HCT116 (cell line): ENCODE measurements around the gene ITPR1. TPM values are rescaled to one million over a fixed set of nuclear protein-coding genes. Genes with fewer than 3 reads are reported as not detected.

Source experiments
- ATAC-seq: fragments of 200-7000 bp; cut with Tn5 transposase; 2 replicates; pipeline ENCODE4 v1.9.1; 2020; ENCODE audit warnings: mild to moderate bottlenecking, moderate library complexity
- BruUV-seq: library from RNA; stranded (reverse); fragments of 400-500 nt; replicated peaks from 2 replicates; lab custom pipeline; 2021; lab: Mats Ljungman, UMichigan
- CTCF ChIA-PET: fragments of 300-600 bp; sonication (Branson Sonifier 250); formaldehyde crosslinking; loops from one replicate; lab custom pipeline; 2021; ENCODE audit warnings: antibody characterized with exemption; lab: Charles Lee
- POLR2A ChIA-PET: fragments of 300-600, 350-600 bp; sonication (Branson Sonifier 250); formaldehyde crosslinking; loops from one replicate; lab custom pipeline; 2021; ENCODE audit warnings: antibody characterized with exemption; lab: Charles Lee
- RAD21 ChIA-PET, 2 experiments: fragments of 300-600 bp; sonication (Branson Sonifier 250); formaldehyde crosslinking; loops; one replicate each; lab custom pipeline; 2023; ENCODE audit warnings: low total read pairs in 2 of 2; ENCODE audit not compliant: uncharacterized antibody in 2 of 2, unreplicated experiment in 2 of 2, low non-redundant PET in 1 of 2; lab: Charles Lee
- DNase-seq: peaks from one replicate; pipeline ENCODE4 v3.0.0-alpha.2; 2010; ENCODE audit warnings: low read depth, low spot score
- H2AFZ ChIP-seq: fragments of 200-600 bp; shearing (Covaris generic), sonication (generic); 2 replicates; pipeline ENCODE4 v1.6.1; 2017; ENCODE audit warnings: low read depth, mixed run types, mixed read lengths, antibody characterized with exemption, low read length; ENCODE audit not compliant: poor library complexity, severe bottlenecking
- H3K27ac ChIP-seq: 2 replicates; pipeline ENCODE4 v1.5.1; 2012; ENCODE audit warnings: low read depth, low read length
- H3K27me3 ChIP-seq: fragments of 200-600 bp; sonication (generic); 2 replicates; pipeline ENCODE4 v1.6.1; 2016; ENCODE audit warnings: mixed run types, low read length, mixed read lengths; ENCODE audit not compliant: insufficient read depth
- H3K36me3 ChIP-seq, 2 experiments: fragments of 200-500 bp in 1 of 2; fragments of 200-600 bp in 1 of 2; sonication (Bioruptor generic) in 1 of 2; sonication (generic) in 1 of 2; 2 replicates each; pipeline versions ENCODE4 v1.5.1 to v1.6.1; 2014 to 2016; ENCODE audit warnings: low read length in 2 of 2, inconsistent platforms in 1 of 2, mixed read lengths in 1 of 2, mixed run types in 1 of 2; ENCODE audit not compliant: insufficient read depth in 2 of 2, control insufficient read depth in 1 of 2
- H3K4me1 ChIP-seq, 2 experiments: fragments of 200-600 bp in 1 of 2; sonication (generic) in 1 of 2; 2 replicates each; pipeline versions ENCODE4 v1.5.1 to v1.6.1; 2012 to 2017; ENCODE audit warnings: low read length in 2 of 2, inconsistent platforms in 1 of 2, mild to moderate bottlenecking in 1 of 2, mixed read lengths in 1 of 2, mixed run types in 1 of 2, moderate library complexity in 1 of 2; ENCODE audit not compliant: insufficient read depth in 2 of 2, control insufficient read depth in 1 of 2
- H3K4me2 ChIP-seq: fragments of 200-600 bp; sonication (generic); 2 replicates; pipeline ENCODE4 v1.6.1; 2017; ENCODE audit warnings: mixed run types, low read length, mixed read lengths
- H3K4me3 ChIP-seq, 2 experiments: fragments of 200-600 bp in 1 of 2; sonication (generic) in 1 of 2; replicated peaks in 1 of 2; 2 replicates each; pipeline ENCODE4 v1.5.1; 2011 to 2016; ENCODE audit warnings: low read length in 2 of 2, control low read depth in 1 of 2, low read depth in 1 of 2, mild to moderate bottlenecking in 1 of 2, mixed read lengths in 1 of 2, mixed run types in 1 of 2
- H3K79me2 ChIP-seq: fragments of 200-600 bp; sonication (generic); 2 replicates; pipeline ENCODE4 v1.6.1; 2017; ENCODE audit warnings: mild to moderate bottlenecking, mixed run types, low read length, moderate library complexity, mixed read lengths; ENCODE audit not compliant: insufficient read depth
- H3K9ac ChIP-seq: fragments of 200-600 bp; sonication (generic); 2 replicates; pipeline ENCODE4 v1.6.1; 2016; ENCODE audit warnings: low read length, mixed read lengths
- H3K9me2 ChIP-seq: fragments of 200-600 bp; sonication (generic), shearing (Covaris generic); 2 replicates; pipeline ENCODE4 v1.6.1; 2017; ENCODE audit warnings: mixed run types, mild to moderate bottlenecking, moderate library complexity; ENCODE audit not compliant: insufficient read depth
- H3K9me3 ChIP-seq, 2 experiments: fragments of 200-500 bp in 1 of 2; fragments of 200-600 bp in 1 of 2; sonication (Bioruptor generic) in 1 of 2; sonication (generic) in 1 of 2; 2 replicates each; pipeline ENCODE4 v1.6.1; 2014 to 2017; ENCODE audit warnings: low read length in 2 of 2, mixed read lengths in 2 of 2, inconsistent platforms in 1 of 2, low read depth in 1 of 2, mild to moderate bottlenecking in 1 of 2, mixed run types in 1 of 2, moderate library complexity in 1 of 2; ENCODE audit not compliant: control insufficient read depth in 1 of 2, insufficient read depth in 1 of 2
- H4K20me1 ChIP-seq: fragments of 200-600 bp; sonication (generic), shearing (Covaris generic); 2 replicates; pipeline ENCODE4 v1.6.1; 2017; ENCODE audit warnings: mixed run types, mild to moderate bottlenecking, moderate library complexity; ENCODE audit not compliant: insufficient read depth
- CBX3 ChIP-seq: IDR thresholded peaks from 2 replicates; pipeline ENCODE4 v1.6.1; 2012; ENCODE audit warnings: low read depth
- CEBPB ChIP-seq: IDR thresholded peaks from 2 replicates; pipeline ENCODE4 v1.6.1; 2012; ENCODE audit warnings: low read depth
- EGR1 ChIP-seq: IDR thresholded peaks from 2 replicates; pipeline ENCODE4 v1.6.1; 2012; ENCODE audit warnings: low read depth
- ELF1 ChIP-seq: IDR thresholded peaks from 2 replicates; pipeline ENCODE4 v1.6.1; 2012; ENCODE audit warnings: low read depth, borderline replicate concordance
- EZH2 ChIP-seq: fragments of 200-600 bp; sonication (generic); IDR thresholded peaks from 2 replicates; pipeline ENCODE4 v1.6.1; 2017; ENCODE audit warnings: antibody characterized with exemption, mixed run types
- EZH2phosphoT487 ChIP-seq: fragments of 200-600 bp; IDR thresholded peaks from 2 replicates; pipeline ENCODE4 v1.6.1; 2018; ENCODE audit warnings: antibody characterized with exemption, borderline replicate concordance
- FOSL1 ChIP-seq: IDR thresholded peaks from 2 replicates; pipeline ENCODE4 v1.6.1; 2012; ENCODE audit warnings: low read depth
- JUND ChIP-seq: IDR thresholded peaks from 2 replicates; pipeline ENCODE4 v1.6.1; 2012
- POLR2A ChIP-seq: IDR thresholded peaks from 2 replicates; pipeline ENCODE4 v1.7.0; 2011; ENCODE audit warnings: borderline replicate concordance; ENCODE audit not compliant: insufficient read depth, insufficient read length; ENCODE audit errors: extremely low read depth
- POLR2AphosphoS5 ChIP-seq: IDR thresholded peaks from 2 replicates; pipeline ENCODE4 v1.6.1; 2011; ENCODE audit warnings: mild to moderate bottlenecking, low read depth, low read length, moderate library complexity
- RAD21 ChIP-seq: IDR thresholded peaks from 2 replicates; pipeline ENCODE4 v1.6.1; 2012; ENCODE audit warnings: low read depth, mild to moderate bottlenecking
- SP1 ChIP-seq: IDR thresholded peaks from 2 replicates; pipeline ENCODE4 v1.6.1; 2012; ENCODE audit warnings: low read depth
- SRF ChIP-seq: IDR thresholded peaks from 2 replicates; pipeline ENCODE4 v1.6.1; 2012; ENCODE audit warnings: low read depth
- TCF7L2 ChIP-seq: IDR thresholded peaks from 2 replicates; pipeline ENCODE4 v1.7.0; 2011; ENCODE audit warnings: borderline replicate concordance, inconsistent platforms; ENCODE audit not compliant: insufficient read depth, insufficient read length; ENCODE audit errors: extremely low read depth
- YY1 ChIP-seq: IDR thresholded peaks from 2 replicates; pipeline ENCODE4 v1.6.1; 2011; ENCODE audit warnings: low read length, low read depth, moderate library complexity, mild to moderate bottlenecking; ENCODE audit not compliant: insufficient replicate concordance; ENCODE audit errors: extremely low read depth
- ZNF274 ChIP-seq: fragments of 200-500 bp; sonication (Bioruptor generic); IDR thresholded peaks from 2 replicates; pipeline ENCODE4 v1.6.1; 2014; ENCODE audit warnings: mild to moderate bottlenecking, low read depth, low read length, inconsistent platforms
- intact Hi-C: fragments of 100-400 bp; cut with micrococcal nuclease; formaldehyde crosslinking; loops from 2 replicates; pipeline ENCODE4 v1.10.0; 2022
- total RNA-seq: library from RNA; stranded (reverse); gene quantifications from one replicate; pipeline ENCODE4 v1.2.1, GENCODE V29; 2021; ENCODE audit not compliant: unreplicated experiment
- TF ChIP-seq, protein P1 (sequence below): IDR thresholded peaks from 2 replicates; pipeline ENCODE4 v1.6.1; 2012; ENCODE audit warnings: low read depth
- TF ChIP-seq, protein P2 (sequence below): IDR thresholded peaks from 2 replicates; pipeline ENCODE4 v1.6.1; 2011; ENCODE audit warnings: mild to moderate bottlenecking, low read length, moderate library complexity; ENCODE audit not compliant: insufficient replicate concordance; ENCODE audit errors: extremely low read depth

Gene ITPR1
- total RNA-seq, 1 experiment from 2014 or later, result 9.2 TPM

DNA sequence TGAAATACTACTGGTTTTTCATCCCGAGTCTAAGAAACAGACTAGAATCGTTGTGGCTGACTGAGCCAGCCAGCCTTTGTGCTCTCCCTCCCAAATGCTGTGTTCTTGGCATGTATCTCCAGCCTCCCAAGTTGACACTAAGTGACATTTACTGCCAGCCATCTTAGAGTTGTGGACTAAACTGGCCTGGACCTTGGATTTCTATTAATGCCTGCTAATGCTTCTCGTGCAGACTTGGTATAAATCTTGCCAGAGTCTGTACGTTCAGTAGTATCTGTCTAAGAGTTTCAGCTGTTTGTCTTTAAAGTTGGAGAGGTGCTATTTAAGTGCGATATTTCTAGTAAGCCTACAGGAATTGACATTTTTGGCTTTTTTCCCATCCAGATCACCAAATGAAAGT, 319.4 kb downstream of the ITPR1 start:
- Histone ChIP-seq H3K36me3 (no peaks in the 10 kb centered on the region), H2AFZ (no peak overlapping the region), H4K20me1 (no peaks in the 10 kb centered on the region), H3K4me3 (no peak overlapping the region), H3K4me2 (no peak overlapping the region), H3K9me2 (no peaks in the 10 kb centered on the region), H3K79me2 (no peaks in the 10 kb centered on the region), H3K4me1 (peaks cover 0 to 15% of the 10 kb centered on the region in 2 experiments; a peak in 2 of 4 replicates), H3K9me3 (no peaks in the 10 kb centered on the region), H3K27ac (no peak overlapping the region), H3K9ac (no peak overlapping the region), H3K27me3 (no peaks in the 10 kb centered on the region)
- ChIA-PET POLR2A (no interaction called here), CTCF (no interaction called here), RAD21 (no interaction called here)
- BruUV-seq, result no TSS peak
- TF ChIP-seq CBX3 (no peak), CEBPB (no peak), SP1 (no peak), EGR1 (no peak), ZNF274 (no peak), ELF1 (no peak), EZH2phosphoT487 (no peak), POLR2A (no peak), JUND (no peak), FOSL1 (no peak), EZH2 (no peak), YY1 (no peak), RAD21 (no peak), SRF (no peak), TCF7L2 (no peak), POLR2AphosphoS5 (no peak)
- TF ChIP-seq, protein P1, sequence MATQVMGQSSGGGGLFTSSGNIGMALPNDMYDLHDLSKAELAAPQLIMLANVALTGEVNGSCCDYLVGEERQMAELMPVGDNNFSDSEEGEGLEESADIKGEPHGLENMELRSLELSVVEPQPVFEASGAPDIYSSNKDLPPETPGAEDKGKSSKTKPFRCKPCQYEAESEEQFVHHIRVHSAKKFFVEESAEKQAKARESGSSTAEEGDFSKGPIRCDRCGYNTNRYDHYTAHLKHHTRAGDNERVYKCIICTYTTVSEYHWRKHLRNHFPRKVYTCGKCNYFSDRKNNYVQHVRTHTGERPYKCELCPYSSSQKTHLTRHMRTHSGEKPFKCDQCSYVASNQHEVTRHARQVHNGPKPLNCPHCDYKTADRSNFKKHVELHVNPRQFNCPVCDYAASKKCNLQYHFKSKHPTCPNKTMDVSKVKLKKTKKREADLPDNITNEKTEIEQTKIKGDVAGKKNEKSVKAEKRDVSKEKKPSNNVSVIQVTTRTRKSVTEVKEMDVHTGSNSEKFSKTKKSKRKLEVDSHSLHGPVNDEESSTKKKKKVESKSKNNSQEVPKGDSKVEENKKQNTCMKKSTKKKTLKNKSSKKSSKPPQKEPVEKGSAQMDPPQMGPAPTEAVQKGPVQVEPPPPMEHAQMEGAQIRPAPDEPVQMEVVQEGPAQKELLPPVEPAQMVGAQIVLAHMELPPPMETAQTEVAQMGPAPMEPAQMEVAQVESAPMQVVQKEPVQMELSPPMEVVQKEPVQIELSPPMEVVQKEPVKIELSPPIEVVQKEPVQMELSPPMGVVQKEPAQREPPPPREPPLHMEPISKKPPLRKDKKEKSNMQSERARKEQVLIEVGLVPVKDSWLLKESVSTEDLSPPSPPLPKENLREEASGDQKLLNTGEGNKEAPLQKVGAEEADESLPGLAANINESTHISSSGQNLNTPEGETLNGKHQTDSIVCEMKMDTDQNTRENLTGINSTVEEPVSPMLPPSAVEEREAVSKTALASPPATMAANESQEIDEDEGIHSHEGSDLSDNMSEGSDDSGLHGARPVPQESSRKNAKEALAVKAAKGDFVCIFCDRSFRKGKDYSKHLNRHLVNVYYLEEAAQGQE, result no peak
- TF ChIP-seq, protein P2, sequence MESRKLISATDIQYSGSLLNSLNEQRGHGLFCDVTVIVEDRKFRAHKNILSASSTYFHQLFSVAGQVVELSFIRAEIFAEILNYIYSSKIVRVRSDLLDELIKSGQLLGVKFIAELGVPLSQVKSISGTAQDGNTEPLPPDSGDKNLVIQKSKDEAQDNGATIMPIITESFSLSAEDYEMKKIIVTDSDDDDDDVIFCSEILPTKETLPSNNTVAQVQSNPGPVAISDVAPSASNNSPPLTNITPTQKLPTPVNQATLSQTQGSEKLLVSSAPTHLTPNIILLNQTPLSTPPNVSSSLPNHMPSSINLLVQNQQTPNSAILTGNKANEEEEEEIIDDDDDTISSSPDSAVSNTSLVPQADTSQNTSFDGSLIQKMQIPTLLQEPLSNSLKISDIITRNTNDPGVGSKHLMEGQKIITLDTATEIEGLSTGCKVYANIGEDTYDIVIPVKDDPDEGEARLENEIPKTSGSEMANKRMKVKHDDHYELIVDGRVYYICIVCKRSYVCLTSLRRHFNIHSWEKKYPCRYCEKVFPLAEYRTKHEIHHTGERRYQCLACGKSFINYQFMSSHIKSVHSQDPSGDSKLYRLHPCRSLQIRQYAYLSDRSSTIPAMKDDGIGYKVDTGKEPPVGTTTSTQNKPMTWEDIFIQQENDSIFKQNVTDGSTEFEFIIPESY, result no peak
- DNase-seq, result no peak
- ATAC-seq, result no peak
- intact Hi-C loops, result no loop called here
